ENCODE data around the gene IRS2.
"Not testable (repeated sequence)": the region's sequence is repeated elsewhere in the genome, so short reads cannot be mapped to it uniquely, and the experiment has no call there.

Gene IRS2

GRCh38 chr13:109751477-109751876 lies 34.9 kb downstream of the IRS2 start:
- no peak for DNase-seq

- DNase-seq: no peak
These were observed 36.1 kb downstream of the IRS2 start for GRCh38 chr13:109750221-109750775.

GRCh38 chr13:109749365-109749764 lies 37.0 kb downstream of the IRS2 start:
- no peak for DNase-seq

- no peak for DNase-seq
These were observed 37.7 kb downstream of the IRS2 start for GRCh38 chr13:109748677-109749076.

GRCh38 chr13:109747524-109747923 lies 38.9 kb downstream of the IRS2 start:
- DNase-seq: no peak

- no peak for DNase-seq
These were observed 40.0 kb downstream of the IRS2 start for GRCh38 chr13:109746364-109746763.

- DNase-seq: no peak
These were observed 40.7 kb downstream of the IRS2 start for GRCh38 chr13:109745702-109746101.

- DNase-seq: no peak
These were observed 41.3 kb downstream of the IRS2 start for GRCh38 chr13:109745060-109745459.

- DNase-seq: peak in 2 of 3 experiments; percentile 20 to 95
These were observed 41.8 kb downstream of the IRS2 start for GRCh38 chr13:109744512-109745051.

GRCh38 chr13:109743706-109744453 lies 42.5 kb downstream of the IRS2 start:
- DNase-seq: peak in 2 of 3 experiments; percentile 55 to 76

- no peak for DNase-seq
These were observed 44.4 kb downstream of the IRS2 start for GRCh38 chr13:109741966-109742365.

- no peak for DNase-seq
These were observed 45.7 kb downstream of the IRS2 start for GRCh38 chr13:109740721-109741120.

- no peak for DNase-seq
These were observed 46.3 kb downstream of the IRS2 start for GRCh38 chr13:109740121-109740520.

GRCh38 chr13:109738298-109738746 lies 48.1 kb downstream of the IRS2 start:
- no peak for DNase-seq

- DNase-seq: no peak
These were observed 48.8 kb downstream of the IRS2 start for GRCh38 chr13:109737606-109738005.

- DNase-seq: no peak
These were observed 49.3 kb downstream of the IRS2 start for GRCh38 chr13:109737046-109737573.

GRCh38 chr13:109735436-109735966 lies 50.9 kb downstream of the IRS2 start:
- DNase-seq: no peak

GRCh38 chr13:109734002-109734785 lies 52.2 kb downstream of the IRS2 start:
- peak in 1 of 3 experiments; percentile 49 for DNase-seq

- no peak for DNase-seq
These were observed 52.8 kb downstream of the IRS2 start for GRCh38 chr13:109733550-109733949.

- DNase-seq: not testable (repeated sequence)
These were observed 53.8 kb downstream of the IRS2 start for GRCh38 chr13:109732470-109733170.

- DNase-seq: no peak
These were observed 55.5 kb downstream of the IRS2 start for GRCh38 chr13:109730812-109731335.

Data from NCI-H1417 (cell line).